BJ (cell line): ENCODE measurements around the gene ARHGEF10L. TPM values are rescaled to one million over a fixed set of nuclear protein-coding genes. Genes with fewer than 3 reads are reported as not detected.

ENCODE experiments used
- CTCF ChIA-PET: fragments of 350-600 bp; formaldehyde crosslinking; extraction: SDS; loops from one replicate; lab custom pipeline; 2021; ENCODE audit warnings: antibody characterized with exemption, inconsistent platforms; lab: Yijun Ruan, JAX
- POLR2A ChIA-PET: fragments of 300-600 bp; sonication (Branson Sonifier 250); formaldehyde crosslinking; extraction: SDS; loops from one replicate; lab custom pipeline; 2021; ENCODE audit warnings: antibody characterized with exemption; lab: Charles Lee
- DNase-seq: peaks from one replicate; pipeline ENCODE4 v3.0.0-alpha.2; 2011; ENCODE audit warnings: low read depth
- H3K27me3 ChIP-seq: 2 replicates; pipeline ENCODE4 v1.6.0; 2011; ENCODE audit warnings: low read length; ENCODE audit not compliant: control insufficient read depth, insufficient read depth
- H3K36me3 ChIP-seq: 2 replicates; pipeline ENCODE4 v1.5.1; 2011; ENCODE audit warnings: low read length; ENCODE audit not compliant: control insufficient read depth, insufficient read depth
- H3K4me3 ChIP-seq: 2 replicates; pipeline ENCODE4 v1.5.1; 2011; ENCODE audit warnings: low read depth, mild to moderate bottlenecking, control low read depth, low read length
- polyA plus RNA-seq: library from polyadenylated mRNA; depleted of rRNA; stranded (reverse); fragments of >200 nt; gene quantifications from 2 replicates; pipeline ENCODE4 v1.2.3, GENCODE V29; 2011
- TF ChIP-seq, protein P1 (sequence below): IDR thresholded peaks from 2 replicates; pipeline ENCODE4 v1.5.1; 2011; ENCODE audit warnings: low read depth, mild to moderate bottlenecking, control low read depth, inconsistent platforms, low read length, moderate library complexity; ENCODE audit not compliant: insufficient read depth

The ARHGEF10L gene
- polyA plus RNA-seq, 1 experiment, result 12.5 TPM

DNA sequence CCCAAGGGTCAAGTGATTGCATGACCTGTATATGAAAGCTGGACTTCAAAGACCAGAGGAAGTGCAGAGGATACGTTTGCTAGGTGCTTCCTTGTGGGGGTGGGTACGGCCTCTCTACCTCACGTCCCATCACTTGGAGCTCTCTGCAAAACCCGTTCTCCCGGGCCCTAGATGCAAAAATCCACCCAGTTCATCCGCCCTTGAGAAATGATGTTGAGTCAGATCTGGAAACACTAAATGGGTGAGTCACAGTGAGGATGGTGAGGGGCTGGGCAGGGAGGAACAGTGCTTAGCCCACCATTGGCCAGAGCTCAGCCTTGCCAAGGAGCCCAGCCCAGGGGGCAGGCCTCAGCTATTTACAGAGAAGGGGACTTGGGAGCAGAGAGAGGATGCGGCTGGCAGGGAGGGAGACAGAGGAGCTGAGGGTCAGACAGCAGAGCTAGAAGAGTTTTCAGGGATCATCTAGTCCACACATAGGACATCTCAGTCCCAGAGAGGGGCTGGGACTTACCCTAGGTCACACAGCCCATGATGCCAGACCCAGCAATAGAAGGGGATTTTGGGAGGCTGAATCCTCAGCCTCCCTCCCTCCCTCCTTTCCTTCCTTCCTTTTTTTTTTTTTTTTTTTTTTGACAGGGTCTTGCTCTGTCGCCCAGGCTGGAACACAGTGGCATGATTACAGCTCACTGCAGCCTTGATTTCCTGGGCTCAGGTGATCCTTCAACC, 14.6 kb downstream of the ARHGEF10L start:
- no peaks in the 10 kb centered on the region for H3K36me3 ChIP-seq
- ChIA-PET POLR2A (interaction anchor here (1.1 kb wide), 1 partner anchor 15 kb away, joined by 5 read pairs; no protein-coding TSS in a partner anchor), CTCF (interaction anchor here (0.6 to 1.6 kb wide), 5 partner anchors 20 to 302 kb away, joined by 3 to 7 read pairs (median 4); no protein-coding TSS in a partner anchor)
- H3K4me3 ChIP-seq, result no peak overlapping the region
- TF ChIP-seq, protein P1, sequence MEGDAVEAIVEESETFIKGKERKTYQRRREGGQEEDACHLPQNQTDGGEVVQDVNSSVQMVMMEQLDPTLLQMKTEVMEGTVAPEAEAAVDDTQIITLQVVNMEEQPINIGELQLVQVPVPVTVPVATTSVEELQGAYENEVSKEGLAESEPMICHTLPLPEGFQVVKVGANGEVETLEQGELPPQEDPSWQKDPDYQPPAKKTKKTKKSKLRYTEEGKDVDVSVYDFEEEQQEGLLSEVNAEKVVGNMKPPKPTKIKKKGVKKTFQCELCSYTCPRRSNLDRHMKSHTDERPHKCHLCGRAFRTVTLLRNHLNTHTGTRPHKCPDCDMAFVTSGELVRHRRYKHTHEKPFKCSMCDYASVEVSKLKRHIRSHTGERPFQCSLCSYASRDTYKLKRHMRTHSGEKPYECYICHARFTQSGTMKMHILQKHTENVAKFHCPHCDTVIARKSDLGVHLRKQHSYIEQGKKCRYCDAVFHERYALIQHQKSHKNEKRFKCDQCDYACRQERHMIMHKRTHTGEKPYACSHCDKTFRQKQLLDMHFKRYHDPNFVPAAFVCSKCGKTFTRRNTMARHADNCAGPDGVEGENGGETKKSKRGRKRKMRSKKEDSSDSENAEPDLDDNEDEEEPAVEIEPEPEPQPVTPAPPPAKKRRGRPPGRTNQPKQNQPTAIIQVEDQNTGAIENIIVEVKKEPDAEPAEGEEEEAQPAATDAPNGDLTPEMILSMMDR, result no peak
- no peak for DNase-seq
- H3K27me3 ChIP-seq, result no peaks in the 10 kb centered on the region

DNA sequence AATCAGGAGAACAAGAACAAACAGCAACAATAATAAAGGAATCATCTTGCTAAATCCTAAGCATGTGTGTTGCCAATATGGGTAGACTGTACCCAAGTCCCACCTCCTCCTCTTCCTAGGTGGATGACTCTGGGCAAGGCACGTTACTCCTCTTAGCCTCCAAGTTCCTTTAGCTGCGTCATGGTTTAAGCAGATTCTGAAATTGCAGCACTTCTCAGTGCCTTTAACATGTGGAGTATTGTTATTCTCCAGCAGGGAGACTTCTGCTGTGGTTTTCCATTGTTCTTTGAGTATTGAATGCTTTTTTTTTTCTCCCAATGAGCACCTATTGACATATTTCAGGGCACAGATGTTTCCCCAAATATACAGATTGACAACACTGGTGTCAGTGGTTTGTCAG, 15.5 kb downstream of the ARHGEF10L start:
- H3K36me3 ChIP-seq, result no peaks in the 10 kb centered on the region
- CTCF ChIA-PET, result interaction anchor here (0.6 to 1.5 kb wide), 3 partner anchors 20 to 52 kb away, joined by 3 to 4 read pairs (median 3); no protein-coding TSS in a partner anchor
- no peaks in the 10 kb centered on the region for H3K27me3 ChIP-seq
- TF ChIP-seq, protein P1, result no peak
- POLR2A ChIA-PET, result no interaction called here
- DNase-seq, result no peak
- H3K4me3 ChIP-seq, result no peak overlapping the region

DNA sequence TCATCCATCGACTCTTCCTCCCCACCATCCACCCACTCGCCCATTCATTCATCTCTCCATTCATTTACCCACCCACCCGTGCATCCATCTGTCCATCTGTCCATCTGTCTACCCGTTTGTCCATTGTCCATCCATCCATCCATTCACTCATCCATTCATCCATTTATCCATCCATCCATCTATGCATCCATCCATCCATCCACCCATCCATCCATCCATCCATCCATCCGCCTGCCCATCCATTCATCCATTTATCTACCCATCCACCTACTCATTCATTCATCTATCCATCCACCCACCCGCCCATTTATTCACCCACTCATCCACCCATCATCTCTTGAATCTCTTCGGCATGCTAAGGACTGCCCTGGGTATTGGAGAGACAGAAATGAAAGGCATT, 18.5 kb downstream of the ARHGEF10L start:
- DNase-seq, result no peak
- CTCF ChIA-PET, result interaction anchor here (1.9 kb wide), 1 partner anchor 10 kb away, joined by 6 read pairs; no protein-coding TSS in a partner anchor
- Histone ChIP-seq H3K36me3 (no peaks in the 10 kb centered on the region), H3K27me3 (no peaks in the 10 kb centered on the region), H3K4me3 (no peak overlapping the region)
- POLR2A ChIA-PET, result no interaction called here
- TF ChIP-seq, protein P1, result no peak

DNA sequence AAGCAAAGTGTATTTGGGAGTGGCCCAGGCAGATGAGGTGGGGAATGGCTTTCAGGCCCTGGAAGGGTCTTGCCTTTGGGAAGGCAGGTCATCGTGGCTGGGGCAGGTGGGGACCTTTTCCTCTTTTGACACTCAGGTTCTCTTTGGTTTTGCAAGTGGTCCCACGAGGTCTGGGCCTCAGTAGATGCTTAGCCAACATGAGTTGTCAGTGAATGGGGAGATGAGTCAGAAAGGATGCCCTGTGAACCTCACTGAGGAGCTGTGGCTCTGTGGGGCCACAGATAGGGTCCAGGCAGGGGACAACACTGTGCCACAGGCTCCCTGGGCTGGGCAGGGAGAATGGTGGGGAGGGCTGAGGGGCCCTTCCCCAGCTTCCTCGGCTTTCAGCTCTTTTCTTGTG, 19.0 kb downstream of the ARHGEF10L start:
- TF ChIP-seq, protein P1, result no peak
- CTCF ChIA-PET, result no interaction called here
- H3K36me3 ChIP-seq, result no peaks in the 10 kb centered on the region
- no peak for DNase-seq
- H3K27me3 ChIP-seq, result no peaks in the 10 kb centered on the region
- POLR2A ChIA-PET, result no interaction called here
- no peak overlapping the region for H3K4me3 ChIP-seq

DNA sequence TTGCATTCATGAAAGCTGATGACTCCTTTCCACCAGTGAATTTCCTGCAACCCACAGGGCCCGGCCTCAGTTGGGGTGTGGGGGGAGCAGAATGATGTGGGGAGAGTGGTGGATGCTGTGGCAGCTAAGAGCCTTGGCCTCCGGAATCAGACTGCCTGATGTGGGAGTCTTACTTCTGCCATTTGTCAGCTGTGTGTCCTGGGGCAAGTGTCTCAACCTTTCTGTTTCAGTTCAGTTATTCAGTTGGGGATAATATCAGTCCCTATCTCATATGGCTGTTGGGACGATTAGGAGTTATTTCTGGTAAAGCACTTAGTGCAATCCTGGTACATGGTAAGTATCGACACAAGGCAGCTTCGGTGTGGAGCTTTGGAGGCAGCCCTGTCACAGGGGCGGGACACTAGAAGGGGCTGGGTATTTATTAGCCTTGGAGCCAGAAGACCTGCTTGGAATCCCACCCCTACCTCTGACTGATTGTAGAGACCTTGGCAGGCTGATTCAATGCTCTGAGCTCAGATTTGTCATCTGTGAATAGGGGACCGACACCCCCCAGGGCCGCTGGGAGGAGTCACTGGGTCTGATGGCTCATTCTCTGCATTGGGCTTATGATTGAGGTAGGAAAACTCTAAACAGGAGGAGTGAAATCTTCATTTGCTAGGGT, 19.6 kb downstream of the ARHGEF10L start:
- DNase-seq, result no peak
- ChIA-PET POLR2A (no interaction called here), CTCF (no interaction called here)

More for the DNA sequence above, 19.6 kb downstream of the ARHGEF10L start:
- Histone ChIP-seq H3K27me3 (no peaks in the 10 kb centered on the region), H3K36me3 (no peaks in the 10 kb centered on the region), H3K4me3 (no peak overlapping the region)
- TF ChIP-seq, protein P1, result no peak
